ENCODE data around the gene DOCK3.
"Not testable (repeated sequence)": the region's sequence is repeated elsewhere in the genome, so short reads cannot be mapped to it uniquely, and the experiment has no call there.

DOCK3 gene

DNA sequence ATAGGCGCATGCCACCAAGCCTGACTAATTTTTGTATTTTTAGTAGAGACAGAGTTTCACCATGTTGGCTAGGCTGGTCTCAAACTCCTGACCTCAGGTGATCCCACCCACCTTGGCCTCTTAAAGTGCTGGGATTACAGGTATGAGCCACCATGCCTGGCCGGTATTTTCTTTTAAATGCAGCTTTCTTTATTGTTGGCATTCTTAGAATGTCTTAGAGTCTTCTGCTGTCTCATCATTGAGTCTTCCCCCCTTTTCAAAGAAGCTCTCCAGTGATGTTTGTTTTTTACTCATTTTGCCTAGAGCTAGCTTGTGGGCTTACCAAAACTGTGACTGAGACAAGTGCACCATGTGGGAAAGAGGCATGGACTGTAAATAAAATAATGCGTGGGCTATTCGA lies 13.9 kb downstream of the DOCK3 start:
- DNase-seq, result not testable (repeated sequence)

DNA sequence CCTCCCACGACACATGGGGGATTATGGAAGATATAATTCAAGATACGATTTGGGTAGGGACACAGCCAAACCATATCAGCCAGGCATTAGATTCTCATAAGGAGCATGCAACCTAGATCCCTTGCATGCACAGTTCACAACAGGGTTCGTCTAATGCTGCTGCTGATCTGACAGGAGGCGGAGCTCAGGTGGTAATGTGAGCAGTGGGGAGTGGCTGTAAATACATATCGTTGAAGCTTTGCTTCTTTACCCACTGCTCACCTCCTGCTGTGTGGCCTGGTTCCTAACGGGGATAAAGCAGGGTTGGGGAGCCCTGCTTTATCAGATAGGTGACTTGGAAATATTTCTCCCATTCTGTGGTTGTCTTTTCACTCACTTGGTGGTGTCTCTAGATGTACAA lies 14.8 kb downstream of the DOCK3 start:
- no peak for DNase-seq

DNA sequence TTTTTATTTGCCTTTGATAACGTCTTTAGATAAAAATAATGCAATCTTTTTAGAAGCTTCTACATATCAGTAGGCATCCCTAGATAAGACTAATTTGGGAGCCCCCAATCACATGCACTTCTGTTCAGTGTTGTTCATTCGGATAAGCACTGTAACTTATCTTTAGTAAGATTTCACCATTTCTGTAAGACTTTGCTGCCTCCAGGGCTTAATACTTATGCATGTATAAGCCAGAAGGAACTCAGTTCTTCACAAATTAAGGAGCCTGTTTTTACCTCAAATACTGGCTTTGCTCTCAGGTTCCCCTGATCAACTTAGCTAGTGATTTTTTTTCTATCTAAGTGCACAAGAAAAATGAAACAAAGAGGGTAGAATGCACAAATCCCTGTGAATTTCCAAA lies 20.3 kb downstream of the DOCK3 start:
- no peak for DNase-seq

DNA sequence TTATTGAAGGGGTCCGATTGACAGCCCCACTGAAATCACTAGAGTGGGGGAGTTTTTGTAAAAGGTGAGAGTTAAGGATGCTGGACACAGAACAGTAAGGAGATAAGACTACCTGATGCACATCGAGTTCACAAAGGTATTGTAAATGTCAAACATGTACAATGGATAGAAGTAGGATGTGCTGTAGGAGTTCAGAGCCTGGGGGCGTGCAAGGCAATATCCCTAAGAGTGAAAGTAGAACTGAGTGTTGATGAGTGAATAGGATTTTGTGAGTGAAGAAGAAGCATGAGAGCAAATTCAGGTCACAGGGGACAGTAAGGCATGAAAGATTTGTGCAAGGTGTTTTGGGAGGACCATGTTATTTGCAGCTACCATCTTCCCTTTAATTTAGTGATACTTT lies 21.5 kb downstream of the DOCK3 start:
- DNase-seq, result no peak

DNA sequence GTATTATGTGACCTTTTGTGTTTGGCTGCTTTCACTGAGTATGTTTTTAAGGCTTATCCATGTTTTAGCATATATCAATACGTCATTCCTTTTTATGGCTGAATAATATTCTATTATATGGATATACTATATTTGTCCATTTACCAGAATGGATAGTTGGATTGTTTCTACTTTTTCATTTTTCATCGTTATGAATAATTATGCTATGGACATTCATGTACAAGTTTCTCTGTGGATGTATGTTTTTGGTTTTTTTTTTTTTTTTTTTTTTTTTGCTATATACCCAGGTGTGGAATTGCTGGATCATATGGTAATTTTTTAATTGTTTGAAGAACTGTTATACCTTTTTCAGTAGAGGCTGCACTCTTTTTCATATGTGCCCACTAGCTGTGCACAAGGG lies 23.5 kb downstream of the DOCK3 start:
- no peak for DNase-seq

DNA sequence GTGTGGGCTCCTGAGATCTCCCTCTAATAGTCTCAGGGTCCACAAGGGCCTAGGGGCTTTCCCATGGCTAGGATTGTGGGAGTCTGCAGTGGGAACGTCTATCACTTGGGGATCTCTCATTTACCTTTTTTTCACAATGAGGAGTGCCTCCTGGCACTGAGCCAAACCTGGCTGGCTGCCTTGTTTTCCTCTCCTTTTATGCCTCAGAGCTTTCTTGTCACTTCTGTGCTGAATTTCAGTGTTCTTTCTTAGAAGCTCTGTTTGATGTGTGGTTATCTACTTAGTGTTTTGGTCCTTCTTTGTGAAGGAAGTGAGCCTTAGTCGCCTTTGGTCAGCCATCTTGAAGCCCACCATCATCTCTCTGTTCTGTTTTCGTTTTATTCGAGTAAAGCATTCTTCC lies 33.9 kb downstream of the DOCK3 start:
- DNase-seq, result no peak

DNA sequence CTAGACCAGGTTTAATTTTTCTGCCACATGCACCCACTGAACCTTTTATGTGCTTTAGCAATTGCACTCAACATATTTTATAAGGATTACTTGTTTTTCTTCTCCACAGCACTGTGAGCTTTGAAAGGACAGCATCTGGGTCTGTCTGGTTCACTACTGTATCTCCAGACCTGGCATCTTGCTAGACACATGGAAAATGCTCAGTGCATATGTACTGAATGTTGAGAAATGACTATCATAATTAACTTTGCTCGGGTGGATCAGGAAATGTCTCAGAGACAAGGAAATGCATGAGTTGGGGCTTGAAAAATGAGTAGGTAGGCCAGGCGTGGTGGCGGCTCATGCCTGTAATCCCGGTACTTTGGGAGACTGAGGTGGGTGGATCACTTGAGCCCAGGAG lies 40.2 kb downstream of the DOCK3 start:
- peak in 1 of 2 donors; percentile 0 for DNase-seq

DNA sequence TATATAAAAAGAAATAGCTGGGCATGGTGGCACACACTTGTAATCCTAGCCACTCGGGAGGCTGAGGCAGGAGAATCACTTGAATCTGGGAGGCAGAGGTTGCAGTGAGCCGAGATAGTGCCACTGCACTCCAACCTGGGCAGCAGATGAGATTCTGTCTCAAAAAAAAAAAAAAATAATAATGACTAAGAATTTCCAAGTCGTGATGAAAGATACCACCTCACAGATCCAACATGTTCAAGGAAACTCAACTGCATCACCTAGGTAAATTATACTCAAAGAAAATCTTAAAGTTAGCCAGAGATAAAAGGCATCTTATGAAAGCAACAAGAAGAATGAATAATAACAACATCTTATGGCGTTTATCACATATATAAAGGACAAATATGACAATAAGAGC lies 50.1 kb downstream of the DOCK3 start:
- DNase-seq, result no peak

DNA sequence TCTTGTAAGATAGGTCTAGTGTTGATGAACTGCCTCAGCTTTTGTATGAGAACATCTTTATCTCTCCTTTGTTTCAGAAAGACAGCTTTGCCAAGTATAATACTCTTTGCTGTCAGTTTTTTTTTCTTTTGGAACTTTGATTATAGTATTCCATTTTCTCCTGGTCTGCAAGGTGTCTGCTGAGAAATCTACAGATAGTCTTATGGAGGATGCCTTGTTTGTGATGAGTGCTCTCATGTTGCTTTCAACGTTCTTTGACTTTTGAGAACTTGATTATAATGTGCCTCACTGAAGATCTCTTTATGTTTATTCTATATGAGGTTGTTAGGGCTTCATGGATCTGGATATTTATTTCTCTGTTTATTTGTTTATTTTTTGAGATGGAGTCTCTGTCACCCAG lies 60.3 kb downstream of the DOCK3 start:
- no peak for DNase-seq

DNA sequence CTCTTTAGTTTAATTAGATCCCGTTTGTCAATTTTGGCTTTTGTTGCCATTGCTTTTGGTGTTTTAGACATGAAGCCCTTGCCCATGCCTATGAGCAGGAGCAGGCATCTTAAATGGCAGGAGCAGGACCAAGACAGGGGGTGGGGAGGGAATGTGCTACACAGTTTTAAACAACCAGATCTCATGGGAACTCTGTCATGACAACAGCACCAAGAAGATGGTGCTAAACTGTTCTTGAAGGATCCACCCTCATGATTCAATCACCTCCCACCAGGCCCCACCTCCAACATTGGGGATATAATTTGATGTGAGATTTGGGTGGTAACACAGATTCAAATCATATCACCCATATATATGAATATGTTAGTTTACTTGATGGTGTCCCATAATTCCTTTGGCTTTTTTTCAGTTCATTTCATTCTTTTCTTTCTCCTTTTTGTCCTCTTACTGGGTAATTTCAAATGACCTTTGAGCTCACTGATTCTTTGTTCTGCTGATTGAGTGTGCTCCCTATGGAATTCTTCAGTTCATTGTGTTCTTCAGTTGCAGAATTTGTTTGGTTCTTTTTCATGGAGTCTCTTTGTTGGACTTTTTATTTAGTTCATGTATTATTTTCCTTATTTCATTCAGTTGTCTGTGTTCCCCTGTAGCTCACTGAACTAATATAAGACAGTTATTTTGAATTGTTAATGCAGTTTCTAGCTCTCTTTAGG lies 62.6 kb downstream of the DOCK3 start:
- no peak for DNase-seq

DNA sequence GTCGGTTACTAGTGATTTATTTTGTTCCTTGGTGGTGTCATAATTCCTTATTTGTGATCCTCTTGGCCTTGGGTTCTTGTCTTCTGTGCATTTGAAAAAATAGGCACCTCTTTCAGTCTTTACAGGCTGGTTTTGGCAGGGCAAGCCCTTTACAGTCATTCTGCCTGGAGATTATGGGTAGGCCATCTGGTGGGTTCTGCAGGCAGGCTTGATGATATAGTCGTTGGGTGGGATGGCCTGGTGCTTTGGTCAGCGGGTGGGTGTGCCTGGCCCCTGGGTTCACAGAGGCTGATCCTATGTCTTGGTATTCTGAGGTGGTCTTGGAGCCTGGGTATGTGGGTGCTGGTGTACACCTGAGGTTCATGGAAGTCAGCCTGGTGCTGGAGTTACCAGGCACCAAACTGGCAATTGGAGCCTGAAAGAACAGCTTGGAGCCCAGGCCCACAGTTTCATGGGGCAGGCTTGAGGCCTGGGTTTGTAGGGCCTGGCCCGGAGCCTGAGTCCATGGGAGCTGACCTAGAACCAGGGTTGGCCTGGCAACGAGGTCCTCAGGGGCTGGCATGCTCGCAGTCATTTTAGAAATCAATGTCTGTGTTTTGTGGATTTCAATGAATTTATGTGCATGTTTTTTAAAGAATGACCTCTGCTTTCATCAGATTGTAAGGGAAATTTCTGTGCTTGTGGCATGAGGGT lies 63.3 kb downstream of the DOCK3 start:
- DNase-seq, result no peak

DNA sequence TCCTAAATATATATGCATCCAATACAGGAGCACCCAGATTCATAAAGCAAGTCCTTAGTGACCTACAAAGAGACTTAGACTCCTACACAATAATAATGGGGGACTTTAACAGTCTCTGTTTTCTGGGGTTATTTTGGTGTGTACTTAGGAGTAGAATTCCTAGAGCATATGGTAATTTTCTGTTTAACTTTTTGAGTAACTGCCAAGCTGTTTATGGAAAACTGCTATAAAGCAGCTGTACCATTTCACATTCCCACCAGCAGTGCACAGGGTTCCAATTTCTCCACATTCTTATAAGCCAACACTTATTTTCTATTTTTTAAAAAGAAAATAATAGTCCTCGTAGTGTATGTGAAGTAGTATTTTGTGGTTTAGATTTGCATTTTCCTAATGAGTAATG lies 68.9 kb downstream of the DOCK3 start:
- DNase-seq, result no peak

DNA sequence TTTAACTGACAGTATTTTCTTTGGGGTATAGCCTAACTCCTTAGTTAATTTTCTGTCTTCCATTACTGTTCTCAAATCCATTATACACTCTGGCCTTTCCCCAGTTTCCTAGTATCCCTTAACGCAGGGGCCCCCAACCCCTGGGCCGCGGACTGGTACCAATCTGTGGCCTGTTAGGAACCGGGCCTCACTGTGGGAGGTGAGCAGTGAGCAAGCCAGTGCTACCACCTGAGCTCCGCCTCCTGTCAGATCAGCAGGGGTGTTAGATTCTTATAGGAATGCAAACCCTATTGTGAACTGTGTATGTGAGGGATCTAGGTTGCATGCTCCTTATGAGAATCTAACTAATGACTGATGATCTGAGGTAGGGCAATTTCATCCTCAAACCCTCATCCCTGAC lies 75.1 kb downstream of the DOCK3 start:
- no peak for DNase-seq

DNA sequence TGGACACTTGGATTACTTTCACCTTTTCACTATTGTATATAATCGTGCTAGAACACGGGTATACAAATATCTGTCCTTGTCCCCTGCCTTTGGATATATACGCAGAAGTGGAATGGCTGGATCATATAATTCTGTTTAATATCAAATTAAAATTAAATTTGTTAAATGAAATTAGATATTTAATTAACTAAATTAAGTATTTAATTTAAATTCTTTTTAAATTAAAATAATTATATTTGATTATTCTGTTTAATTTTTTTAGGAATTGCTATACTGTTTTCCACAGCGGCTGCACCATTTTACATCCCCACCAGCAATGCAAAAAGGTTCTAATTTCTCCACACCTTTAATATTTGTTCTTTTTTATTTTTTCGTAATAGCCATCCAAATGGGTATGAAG lies 84.3 kb downstream of the DOCK3 start:
- DNase-seq, result no peak

DNA sequence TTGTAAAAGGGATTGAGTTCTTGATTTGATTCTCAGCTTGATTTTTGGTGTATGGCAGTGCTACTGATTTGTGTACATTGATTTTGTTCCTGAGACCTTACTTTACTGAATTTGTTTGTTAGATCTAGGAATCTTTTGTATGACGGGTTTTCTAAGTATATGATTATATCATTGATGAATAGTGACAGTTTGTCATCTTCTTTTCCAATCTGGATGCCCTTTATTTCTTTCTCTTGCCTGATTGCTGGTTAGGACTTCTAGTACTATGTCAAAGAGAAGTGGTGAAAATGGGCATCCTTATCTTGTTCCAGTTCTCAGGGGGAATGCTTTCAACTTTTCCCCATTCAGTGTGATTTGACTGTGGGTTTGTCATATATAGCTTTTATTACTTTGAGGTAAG lies 103.0 kb downstream of the DOCK3 start:
- no peak for DNase-seq

DNA sequence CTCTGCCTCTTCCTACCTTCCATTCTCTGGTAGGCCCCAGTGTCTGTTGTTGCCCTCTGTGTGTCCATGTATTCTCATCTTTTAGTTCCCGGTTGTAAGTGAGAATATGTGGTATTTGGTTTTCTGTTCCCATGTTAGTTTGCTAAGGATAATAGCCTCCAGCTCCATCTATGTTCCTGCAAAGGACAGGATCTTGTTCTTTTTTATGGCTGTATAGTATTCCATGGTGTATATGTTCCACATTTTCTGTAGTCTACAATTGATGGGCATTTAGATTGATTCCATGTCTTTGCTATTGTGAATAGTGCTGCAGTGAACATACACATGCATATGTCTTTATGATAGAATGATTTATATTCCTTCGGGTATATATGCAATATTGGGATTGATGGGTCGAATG lies 107.0 kb downstream of the DOCK3 start:
- not testable (repeated sequence) for DNase-seq

DNA sequence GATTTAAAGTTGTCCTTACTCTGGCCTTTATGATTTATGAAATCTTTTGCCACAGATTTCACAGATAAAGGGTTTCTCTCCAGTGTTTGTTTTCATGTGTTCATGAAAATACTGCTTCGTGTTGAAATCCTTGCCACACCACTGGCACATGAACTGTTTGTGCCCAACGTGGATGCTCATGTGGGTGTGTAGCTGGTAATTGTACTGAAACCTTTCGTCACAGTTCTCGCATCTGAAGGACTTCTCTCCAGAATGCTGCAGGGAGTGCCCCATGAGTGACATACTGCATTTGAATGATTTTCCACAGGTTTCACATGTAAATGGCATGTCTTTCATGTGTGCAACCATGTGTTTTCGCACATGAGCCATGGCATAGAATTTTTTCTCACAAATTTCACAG lies 111.9 kb downstream of the DOCK3 start:
- peak; percentile 18 to 33 for DNase-seq

DNA sequence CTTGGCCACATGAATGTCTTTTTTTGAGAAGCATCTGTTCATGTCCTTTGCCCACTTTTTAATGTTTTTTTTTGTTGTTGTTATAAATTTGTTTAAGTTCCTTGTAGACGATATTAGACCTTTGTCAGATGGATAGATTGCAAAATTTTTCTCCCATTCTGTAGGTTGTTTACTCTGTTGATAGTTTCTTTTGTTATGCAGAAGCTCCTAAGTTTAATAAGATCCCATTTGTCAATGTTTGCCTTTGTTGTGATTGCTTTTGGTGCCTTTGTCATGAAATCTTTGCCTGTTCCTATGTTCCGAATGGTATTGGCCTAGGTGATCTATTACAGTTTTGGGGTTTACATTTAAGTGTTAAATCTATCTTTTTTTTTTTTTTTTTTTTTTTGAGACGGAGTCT lies 116.2 kb downstream of the DOCK3 start:
- not testable (repeated sequence) for DNase-seq

DNA sequence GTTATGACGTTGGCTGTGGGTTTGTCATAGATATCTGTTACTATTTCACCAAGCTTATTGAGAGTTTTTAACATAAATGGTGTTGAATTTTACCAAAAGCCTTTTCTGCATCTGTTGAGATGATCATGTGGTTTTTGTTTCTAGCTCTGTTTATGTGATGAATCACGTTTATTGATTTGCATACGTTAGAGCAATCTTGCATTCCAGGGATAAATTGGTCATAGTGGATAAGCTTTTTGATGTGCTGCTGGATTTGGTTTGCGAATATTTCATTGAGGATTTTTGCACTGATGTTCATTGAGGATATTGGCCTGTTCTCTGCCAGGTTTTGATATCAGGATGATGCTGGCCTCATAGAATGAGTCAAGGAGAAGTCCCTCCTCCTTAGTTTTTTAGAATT lies 117.8 kb downstream of the DOCK3 start:
- no peak for DNase-seq

DNA sequence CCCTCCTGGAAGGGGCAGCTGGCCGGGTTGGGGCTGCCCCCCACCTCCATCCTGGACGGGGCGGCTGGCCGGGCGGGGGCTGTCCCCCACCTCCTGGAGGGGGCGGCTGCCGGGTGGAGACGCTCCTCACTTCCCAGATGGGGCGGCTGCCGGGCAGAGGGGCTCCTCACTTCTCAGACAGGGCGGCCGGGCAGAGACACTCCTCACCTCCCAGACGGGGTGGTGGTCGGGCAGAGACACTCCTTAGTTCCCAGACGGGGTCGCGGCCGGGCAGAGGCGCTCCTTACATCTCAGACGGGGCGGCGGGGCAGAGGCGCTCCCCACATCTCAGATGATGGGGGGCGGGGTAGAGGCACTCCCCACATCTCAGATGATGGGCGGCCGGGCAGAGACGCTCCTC lies 129.1 kb downstream of the DOCK3 start:
- DNase-seq, result not testable (repeated sequence)

DNA sequence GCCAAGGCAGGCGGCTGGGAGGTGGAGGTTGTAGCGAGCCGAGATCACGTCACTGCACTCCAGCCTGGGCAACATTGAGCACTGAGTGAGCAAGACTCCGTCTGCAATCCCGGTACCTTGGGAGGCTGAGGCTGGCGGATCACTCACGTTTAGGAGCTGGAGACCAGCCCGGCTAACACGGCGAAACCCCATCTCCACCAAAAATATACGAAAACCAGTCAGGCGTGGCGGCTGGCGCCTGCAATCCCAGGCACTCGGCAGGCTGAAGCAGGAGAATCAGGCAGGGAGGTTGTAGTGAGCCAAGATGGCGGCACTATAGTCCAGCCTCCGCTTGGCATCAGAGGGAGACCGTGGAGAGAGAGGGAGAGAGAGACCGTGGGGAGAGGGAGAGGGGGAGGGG lies 129.6 kb downstream of the DOCK3 start:
- not testable (repeated sequence) for DNase-seq

DNA sequence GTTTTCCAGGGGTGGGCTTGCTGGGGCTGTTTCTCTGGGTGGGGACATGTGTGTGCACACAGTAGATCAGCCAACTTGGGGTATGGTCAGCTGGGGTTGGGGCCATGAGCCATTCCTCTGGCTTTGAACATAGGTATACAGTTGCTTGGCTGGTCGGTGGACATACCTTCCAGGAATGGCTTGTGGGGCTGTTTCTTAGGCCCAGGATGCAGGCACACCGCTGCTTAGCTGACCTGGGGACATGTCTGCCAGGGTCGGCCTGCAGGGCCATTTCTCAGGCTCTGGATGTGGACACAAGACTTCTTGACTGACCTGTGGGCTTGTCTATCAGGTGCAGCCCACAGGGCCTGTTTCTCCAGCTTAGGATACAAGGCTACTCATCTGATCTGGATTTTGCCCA lies 130.6 kb downstream of the DOCK3 start:
- no peak for DNase-seq

DNA sequence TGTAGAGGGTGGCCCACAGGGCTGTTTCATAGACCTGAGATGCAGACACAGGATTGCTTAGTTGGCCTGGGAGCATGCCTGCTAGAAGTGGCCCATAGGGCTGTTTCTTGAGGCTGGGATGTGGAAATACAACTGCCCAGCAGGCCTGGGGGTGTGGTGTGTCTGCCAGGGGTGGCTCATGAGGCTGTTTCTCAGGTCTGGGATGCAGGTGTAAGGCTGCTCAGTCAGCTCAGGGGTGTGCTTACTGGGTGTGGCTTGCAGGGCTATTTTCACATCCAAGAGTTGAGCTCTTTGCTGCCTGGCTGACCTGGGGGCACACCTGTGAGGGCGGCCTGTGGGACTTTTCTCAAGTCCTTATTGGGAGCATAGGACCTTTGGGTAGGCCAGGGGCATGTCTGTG lies 131.3 kb downstream of the DOCK3 start:
- no peak for DNase-seq

DNA sequence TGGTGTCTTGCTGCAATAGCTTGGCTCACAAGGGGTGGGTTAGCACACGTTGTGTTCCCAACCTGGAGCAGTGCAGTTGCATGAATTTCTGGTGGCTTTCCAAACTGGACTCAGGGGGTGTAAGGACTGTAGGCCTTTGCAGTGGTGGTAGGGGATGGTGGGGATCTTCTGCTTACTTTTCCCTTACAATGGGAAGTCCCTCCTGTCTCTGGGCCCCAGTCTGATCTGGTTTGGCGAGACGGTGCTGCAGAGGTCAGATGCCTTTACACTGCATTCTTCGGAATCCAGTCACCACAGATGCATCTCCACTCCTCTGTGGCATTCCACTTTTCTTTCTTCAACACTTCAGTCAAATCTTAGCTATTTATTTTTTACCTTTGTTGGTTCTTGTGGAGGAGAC lies 132.1 kb downstream of the DOCK3 start:
- DNase-seq, result no peak

DNA sequence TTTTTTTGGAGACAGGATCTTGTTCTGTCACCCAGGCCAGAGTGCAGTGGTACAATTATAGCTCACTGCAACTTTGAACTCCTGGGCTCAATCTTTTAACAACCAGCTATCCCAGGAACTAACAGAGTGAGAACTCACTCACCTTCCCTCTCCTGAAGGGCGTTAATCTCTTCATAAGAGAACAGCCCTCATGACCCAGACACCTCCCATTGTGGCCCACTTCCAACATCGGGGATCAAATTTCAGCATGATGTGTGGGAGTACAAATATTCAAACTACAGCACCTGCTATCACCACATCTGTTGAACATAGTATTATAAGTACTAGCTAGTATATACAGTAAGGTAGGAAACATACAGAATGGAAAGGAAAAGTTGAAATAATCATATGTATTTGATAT lies 132.5 kb downstream of the DOCK3 start:
- DNase-seq, result no peak
